ENCODE data around the gene SMYD3. TPM values are rescaled to one million over a fixed set of nuclear protein-coding genes. Genes with fewer than 3 reads are reported as not detected.
A peak's percentile ranks its signal among the peaks of the same experiment; 100 is the strongest.

Gene SMYD3
- total and polyA plus RNA-seq, 2 of the 4 experiments (the other 2 are of a cell fraction): 26.5 to 37.6 TPM

- dilution Hi-C loops (cut with HindIII; ENCODE audit: low sequenced_read_pairs, unreplicated experiment) (no loop called here), intact Hi-C loops (cut with micrococcal nuclease) (no loop called here), in situ Hi-C loops (cut with MboI; ENCODE audit: low sequenced_read_pairs) (no loop called here)
- Histone ChIP-seq H2BK120ac (ENCODE audit: low read depth, low read length) (peak overlapping the region; percentile 74; the same call in 1 of the 2 replicates), H3K4ac (ENCODE audit: low read depth, low read length) (no peak overlapping the region; the same call in 1 of the 2 replicates), H3K4me3 (ENCODE audit: insufficient read depth, low read depth, low read length) (no peak overlapping the region), H3K9ac (ENCODE audit: low read depth, low read length) (no peak overlapping the region), H3K4me2 (ENCODE audit: low read depth, low read length) (no peak overlapping the region), H3K27ac (ENCODE audit: insufficient read depth, low read length) (no peak overlapping the region), H2BK5ac (ENCODE audit: low read depth, low read length, poor library complexity, severe bottlenecking) (no peak overlapping the region), H3K36me3 (ENCODE audit: control insufficient read depth, insufficient read depth, low read length) (no peaks in the 10 kb centered on the region), H2AK9ac (replicated peaks; ENCODE audit: low read depth, low read length, poor library complexity) (no peak overlapping the region), H3K14ac (replicated peaks; ENCODE audit: low read depth, low read length) (0 out of 2 replicates have a peak overlapping the region, but pooled peaks have one; percentile 59), H2BK20ac (ENCODE audit: low read depth, low read length) (no peak overlapping the region), H4K5ac (ENCODE audit: low read depth, low read length) (no peak overlapping the region), H3K4me1 (ENCODE audit: control insufficient read depth, insufficient read depth, low read length) (no peaks in the 10 kb centered on the region; the same call in 1 of the 2 replicates), H3K9me3 (ENCODE audit: control insufficient read depth, insufficient read depth, low read length) (no peaks in the 10 kb centered on the region), H2BK15ac (ENCODE audit: low read depth, low read length) (peak overlapping the region; percentile 96; the same call in 1 of the 3 replicates), H3K18ac (ENCODE audit: low read depth, low read length) (no peak overlapping the region), H4K20me1 (ENCODE audit: insufficient read depth, low read length) (no peaks in the 10 kb centered on the region; the same call in 1 of the 2 replicates), H3K56ac (ENCODE audit: extremely low read depth, insufficient read depth, low read length) (no peak overlapping the region), H3K79me1 (ENCODE audit: low read depth in 1 of 2, low read length in 2 of 2) (no peaks in the 10 kb centered on the region; a peak in 1 of 4 replicates), H4K8ac (ENCODE audit: low read depth in 2 of 2, low read length in 2 of 2) (no peak overlapping the region), H2AK5ac (ENCODE audit: low read depth, low read length) (no peak overlapping the region), H3K27me3 (ENCODE audit: control insufficient read depth, insufficient read depth, low read length) (no peaks in the 10 kb centered on the region), H2AFZ (replicated peaks; ENCODE audit: low read length, poor library complexity) (no peak overlapping the region), H3K9me1 (ENCODE audit: insufficient read depth, low read length) (peaks cover 2% of the 10 kb centered on the region; the same call in 1 of the 2 replicates), H4K91ac (ENCODE audit: insufficient read depth, low read depth, low read length) (no peak overlapping the region), H3K23ac (ENCODE audit: low read depth, low read length) (0 out of 2 replicates have a peak overlapping the region, but pooled peaks have one; percentile 78)
- ATAC-seq (ENCODE audit: low read depth): no peak; the same call in 1 of the 2 replicates
- POLR2A ChIA-PET (ENCODE audit: unreplicated experiment): interaction anchor here (0.6 kb wide), 1 partner anchor 1225 kb away, joined by 5 read pairs; no protein-coding TSS in a partner anchor
- WGBS, 2 experiments (ENCODE audit: extremely low coverage in 2 of 2, insufficient read length in 1 of 2): no CpG with 5 or more reads among the region's 12 CpGs
- no TSS peak for BruUV-seq (replicated peaks)
- TF ChIP-seq, protein P1, sequence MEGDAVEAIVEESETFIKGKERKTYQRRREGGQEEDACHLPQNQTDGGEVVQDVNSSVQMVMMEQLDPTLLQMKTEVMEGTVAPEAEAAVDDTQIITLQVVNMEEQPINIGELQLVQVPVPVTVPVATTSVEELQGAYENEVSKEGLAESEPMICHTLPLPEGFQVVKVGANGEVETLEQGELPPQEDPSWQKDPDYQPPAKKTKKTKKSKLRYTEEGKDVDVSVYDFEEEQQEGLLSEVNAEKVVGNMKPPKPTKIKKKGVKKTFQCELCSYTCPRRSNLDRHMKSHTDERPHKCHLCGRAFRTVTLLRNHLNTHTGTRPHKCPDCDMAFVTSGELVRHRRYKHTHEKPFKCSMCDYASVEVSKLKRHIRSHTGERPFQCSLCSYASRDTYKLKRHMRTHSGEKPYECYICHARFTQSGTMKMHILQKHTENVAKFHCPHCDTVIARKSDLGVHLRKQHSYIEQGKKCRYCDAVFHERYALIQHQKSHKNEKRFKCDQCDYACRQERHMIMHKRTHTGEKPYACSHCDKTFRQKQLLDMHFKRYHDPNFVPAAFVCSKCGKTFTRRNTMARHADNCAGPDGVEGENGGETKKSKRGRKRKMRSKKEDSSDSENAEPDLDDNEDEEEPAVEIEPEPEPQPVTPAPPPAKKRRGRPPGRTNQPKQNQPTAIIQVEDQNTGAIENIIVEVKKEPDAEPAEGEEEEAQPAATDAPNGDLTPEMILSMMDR (conservative IDR thresholded peaks at IDR 0.05; ENCODE audit: low read depth, low read length): no peak
- TF ChIP-seq FOS (IDR thresholded peaks at IDR 0.05; ENCODE audit: low read depth, low read length) (peak; percentile 45; the same call in 1 of the 2 replicates), RFX5 (IDR thresholded peaks at IDR 0.05; ENCODE audit: low read depth, low read length) (no peak), MAFK (IDR thresholded peaks at IDR 0.05; ENCODE audit: low read depth, low read length) (no peak), MAZ (IDR thresholded peaks at IDR 0.05; ENCODE audit: borderline replicate concordance, low read depth, low read length) (no peak), POLR2A (IDR thresholded peaks at IDR 0.05; ENCODE audit: low read depth, low read length) (no peak), MXI1 (IDR thresholded peaks at IDR 0.05; ENCODE audit: borderline replicate concordance, low read depth, low read length) (no peak), CEBPB (IDR thresholded peaks at IDR 0.05; ENCODE audit: low read depth, low read length) (peak; percentile 56; the same call in 1 of the 2 replicates), BHLHE40 (IDR thresholded peaks at IDR 0.05; ENCODE audit: low read depth, low read length) (no peak), RAD21 (IDR thresholded peaks at IDR 0.05; ENCODE audit: low read length) (no peak), NFE2L2 (IDR thresholded peaks at IDR 0.05; ENCODE audit: low read depth, low read length) (no peak), SMC3 (IDR thresholded peaks at IDR 0.05; ENCODE audit: low read depth, low read length) (no peak)
- TF ChIP-seq, protein P2, sequence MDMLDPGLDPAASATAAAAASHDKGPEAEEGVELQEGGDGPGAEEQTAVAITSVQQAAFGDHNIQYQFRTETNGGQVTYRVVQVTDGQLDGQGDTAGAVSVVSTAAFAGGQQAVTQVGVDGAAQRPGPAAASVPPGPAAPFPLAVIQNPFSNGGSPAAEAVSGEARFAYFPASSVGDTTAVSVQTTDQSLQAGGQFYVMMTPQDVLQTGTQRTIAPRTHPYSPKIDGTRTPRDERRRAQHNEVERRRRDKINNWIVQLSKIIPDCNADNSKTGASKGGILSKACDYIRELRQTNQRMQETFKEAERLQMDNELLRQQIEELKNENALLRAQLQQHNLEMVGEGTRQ (IDR thresholded peaks at IDR 0.05; ENCODE audit: low read depth, low read length): no peak
- TF ChIP-seq, protein P3, sequence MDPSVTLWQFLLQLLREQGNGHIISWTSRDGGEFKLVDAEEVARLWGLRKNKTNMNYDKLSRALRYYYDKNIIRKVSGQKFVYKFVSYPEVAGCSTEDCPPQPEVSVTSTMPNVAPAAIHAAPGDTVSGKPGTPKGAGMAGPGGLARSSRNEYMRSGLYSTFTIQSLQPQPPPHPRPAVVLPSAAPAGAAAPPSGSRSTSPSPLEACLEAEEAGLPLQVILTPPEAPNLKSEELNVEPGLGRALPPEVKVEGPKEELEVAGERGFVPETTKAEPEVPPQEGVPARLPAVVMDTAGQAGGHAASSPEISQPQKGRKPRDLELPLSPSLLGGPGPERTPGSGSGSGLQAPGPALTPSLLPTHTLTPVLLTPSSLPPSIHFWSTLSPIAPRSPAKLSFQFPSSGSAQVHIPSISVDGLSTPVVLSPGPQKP (IDR thresholded peaks at IDR 0.05; ENCODE audit: borderline replicate concordance, low read depth, low read length): no peak
- CTCF ChIA-PET: interaction anchor here (0.6 kb wide), 1 partner anchor 24 kb away, joined by 4 read pairs; no protein-coding TSS in a partner anchor
- DNase-seq: peak; percentile 72
These were observed 182.4 kb downstream of the SMYD3 start for GRCh38 chr1:246324711-246325110.
